ENCODE measurements around the gene ADD2.

DNA sequence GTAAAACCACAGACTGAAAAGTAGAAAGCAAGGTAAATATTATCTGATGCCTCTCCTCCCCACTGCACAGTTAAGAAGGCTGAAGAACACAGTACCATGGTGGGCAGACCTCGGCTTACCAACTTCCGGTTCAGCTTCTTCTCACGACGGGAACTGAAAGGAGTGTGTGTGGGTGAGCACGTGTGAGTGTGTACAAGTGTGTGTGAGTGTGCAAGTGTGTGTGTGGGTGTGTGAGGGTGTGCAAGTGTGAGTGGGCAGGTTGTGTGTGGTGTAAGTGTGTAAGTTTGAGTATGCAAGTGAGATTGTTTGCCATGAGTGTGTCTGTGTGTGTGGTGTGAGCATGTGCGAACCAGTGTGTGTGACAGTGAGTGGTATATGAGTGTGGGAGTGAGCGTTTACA, 103.5 kb downstream of the ADD2 start:
- TF ChIP-seq GATA2 (IDR thresholded peaks at IDR 0.05; ENCODE audit: low read depth, low read length) (no peak), GATA3 (IDR thresholded peaks at IDR 0.05; ENCODE audit: low read depth, low read length) (no peak)
